Measurements from ENCODE around the gene RAB38.

The RAB38 gene

GRCh38 chr11:88174709-88175568, at the start of gene RAB38:
Gene RAB38, minus strand, starts transcription at chr11:88175443. Its CDS starts 59 bp downstream, at chr11:88175384.
- DNase-seq (ENCODE audit: low read depth) = peak; percentile 1

- DNase-seq (ENCODE audit: low read depth) = no peak
Observed at GRCh38 chr11:88213406-88213805, 38.2 kb upstream of the RAB38 start.

GRCh38 chr11:88212300-88212699, 37.1 kb upstream of the RAB38 start:
- no peak for DNase-seq (ENCODE audit: low read depth)

- no peak for DNase-seq (ENCODE audit: low read depth)
Observed at GRCh38 chr11:88208745-88209144, 33.5 kb upstream of the RAB38 start.

GRCh38 chr11:88206751-88207150, 31.5 kb upstream of the RAB38 start:
- DNase-seq (ENCODE audit: low read depth) = no peak

- DNase-seq (ENCODE audit: low read depth) = no peak
Observed at GRCh38 chr11:88204353-88204752, 29.1 kb upstream of the RAB38 start.

GRCh38 chr11:88203604-88204003, 28.4 kb upstream of the RAB38 start:
- DNase-seq (ENCODE audit: low read depth) = no peak

- no peak for DNase-seq (ENCODE audit: low read depth)
Observed at GRCh38 chr11:88202498-88202897, 27.3 kb upstream of the RAB38 start.

- no peak for DNase-seq (ENCODE audit: low read depth)
Observed at GRCh38 chr11:88196393-88196792, 21.1 kb upstream of the RAB38 start.

GRCh38 chr11:88195908-88196307, 20.7 kb upstream of the RAB38 start:
- DNase-seq (ENCODE audit: low read depth) = no peak

- DNase-seq (ENCODE audit: low read depth) = no peak
Observed at GRCh38 chr11:88194990-88195389, 19.7 kb upstream of the RAB38 start.

- no peak for DNase-seq (ENCODE audit: low read depth)
Observed at GRCh38 chr11:88193278-88193677, 18.0 kb upstream of the RAB38 start.

- no peak for DNase-seq (ENCODE audit: low read depth)
Observed at GRCh38 chr11:88188932-88189253, 13.7 kb upstream of the RAB38 start.

GRCh38 chr11:88188251-88188931, 13.1 kb upstream of the RAB38 start:
- no peak for DNase-seq (ENCODE audit: low read depth)

- DNase-seq (ENCODE audit: low read depth) = no peak
Observed at GRCh38 chr11:88183233-88183632, 8.0 kb upstream of the RAB38 start.

- no peak for DNase-seq (ENCODE audit: low read depth)
Observed at GRCh38 chr11:88181776-88182175, 6.5 kb upstream of the RAB38 start.

- DNase-seq (ENCODE audit: low read depth) = no peak
Observed at GRCh38 chr11:88179971-88180629, 4.9 kb upstream of the RAB38 start.

GRCh38 chr11:88179141-88179540, 3.9 kb upstream of the RAB38 start:
- no peak for DNase-seq (ENCODE audit: low read depth)

GRCh38 chr11:88178191-88178590, 2.9 kb upstream of the RAB38 start:
- no peak for DNase-seq (ENCODE audit: low read depth)

- DNase-seq (ENCODE audit: low read depth) = no peak
Observed at GRCh38 chr11:88175569-88176075, 379 bp upstream of the RAB38 start.

GRCh38 chr11:88173956-88174355, 1.3 kb downstream of the RAB38 start:
- no peak for DNase-seq (ENCODE audit: low read depth)

GRCh38 chr11:88171982-88172381, 3.3 kb downstream of the RAB38 start:
- no peak for DNase-seq (ENCODE audit: low read depth)

GRCh38 chr11:88170673-88171072, 4.6 kb downstream of the RAB38 start:
- no peak for DNase-seq (ENCODE audit: low read depth)

Measured in activated gamma-delta T cell treated with anti-CD3 and anti-CD28 coated beads, Interleukin-2, amount 50 U/mL, for 16 hours (primary cell).